HG03159 (cell line): ENCODE results near the gene PKNOX2.

Source experiments
- ATAC-seq: cut with Tn5 transposase; IDR thresholded peaks from one replicate; pipeline ENCODE4 v1.9.1; 2021; ENCODE audit warnings: mild to moderate bottlenecking, moderate library complexity; ENCODE audit not compliant: unreplicated experiment

PKNOX2 gene

GRCh38 chr11:125171974-125172373 lies 7.4 kb downstream of the PKNOX2 start:
- ATAC-seq: no peak

GRCh38 chr11:125173027-125173426 lies 8.5 kb downstream of the PKNOX2 start:
- ATAC-seq: no peak

- ATAC-seq: no peak
These were observed 9.0 kb downstream of the PKNOX2 start for GRCh38 chr11:125173556-125173955.

- ATAC-seq: no peak
These were observed 9.5 kb downstream of the PKNOX2 start for GRCh38 chr11:125174057-125174456.

GRCh38 chr11:125174686-125175085 lies 10.1 kb downstream of the PKNOX2 start:
- ATAC-seq: no peak

GRCh38 chr11:125175166-125175565 lies 10.6 kb downstream of the PKNOX2 start:
- no peak for ATAC-seq

- no peak for ATAC-seq
These were observed 11.5 kb downstream of the PKNOX2 start for GRCh38 chr11:125175896-125176575.

- ATAC-seq: no peak
These were observed 12.3 kb downstream of the PKNOX2 start for GRCh38 chr11:125176866-125177265.

- no peak for ATAC-seq
These were observed 13.0 kb downstream of the PKNOX2 start for GRCh38 chr11:125177543-125177942.

GRCh38 chr11:125179346-125179745 lies 14.8 kb downstream of the PKNOX2 start:
- ATAC-seq: no peak

- no peak for ATAC-seq
These were observed 15.3 kb downstream of the PKNOX2 start for GRCh38 chr11:125179895-125180294.

GRCh38 chr11:125180413-125181305 lies 16.1 kb downstream of the PKNOX2 start:
- ATAC-seq: no peak

- no peak for ATAC-seq
These were observed 18.0 kb downstream of the PKNOX2 start for GRCh38 chr11:125182573-125182972.

GRCh38 chr11:125183641-125184040 lies 19.1 kb downstream of the PKNOX2 start:
- no peak for ATAC-seq

GRCh38 chr11:125188021-125188420 lies 23.5 kb downstream of the PKNOX2 start:
- no peak for ATAC-seq

- ATAC-seq: no peak
These were observed 26.0 kb downstream of the PKNOX2 start for GRCh38 chr11:125190566-125190965.

GRCh38 chr11:125192183-125192582 lies 27.6 kb downstream of the PKNOX2 start:
- no peak for ATAC-seq

GRCh38 chr11:125192717-125193415 lies 28.3 kb downstream of the PKNOX2 start:
- ATAC-seq: no peak

GRCh38 chr11:125193416-125193726 lies 28.8 kb downstream of the PKNOX2 start:
- no peak for ATAC-seq

- ATAC-seq: no peak
These were observed 29.3 kb downstream of the PKNOX2 start for GRCh38 chr11:125193841-125194240.

GRCh38 chr11:125199915-125200314 lies 35.4 kb downstream of the PKNOX2 start:
- ATAC-seq: no peak

GRCh38 chr11:125200441-125200840 lies 35.9 kb downstream of the PKNOX2 start:
- no peak for ATAC-seq
